ENCODE results near the gene LIPN.

The LIPN gene

GRCh38 chr10:88787463-88787862 lies 27.6 kb downstream of the LIPN start:
- no peak for TF ChIP-seq EZH2 (IDR thresholded peaks at IDR 0.05; ENCODE audit: borderline replicate concordance, low read depth, low read length, severe bottlenecking)
- TF ChIP-seq CTCF (IDR thresholded peaks at IDR 0.05; ENCODE audit: borderline replicate concordance, extremely low read depth, low read length, poor library complexity, severe bottlenecking), result no peak
- H3K36me3 ChIP-seq (ENCODE audit: insufficient read depth, low read length), result no peaks in the 10 kb centered on the region
- no peaks in the 10 kb centered on the region for H3K4me1 ChIP-seq (ENCODE audit: insufficient read depth, low read length)
- no peaks in the 10 kb centered on the region for H3K9me3 ChIP-seq (ENCODE audit: insufficient read depth, low read length, severe bottlenecking)
- no peaks in the 10 kb centered on the region for H3K79me2 ChIP-seq (ENCODE audit: insufficient read depth, low read length)
- ATAC-seq (ENCODE audit: insufficient read depth, low read depth) (no peak), DNase-seq (no peak)
- no peak overlapping the region for H3K4me3 ChIP-seq (ENCODE audit: low read depth in 1 of 2, low read length in 2 of 2)
- H4K20me1 ChIP-seq (ENCODE audit: insufficient read depth, low read length), result no peaks in the 10 kb centered on the region
- H3K27me3 ChIP-seq (ENCODE audit: insufficient read depth, low read length, poor library complexity), result peaks cover 2% of the 10 kb centered on the region
- no peak overlapping the region for H3K27ac ChIP-seq (ENCODE audit: low read length)
- H2AFZ ChIP-seq (ENCODE audit: low read depth, low read length), result no peak overlapping the region
- H3K9ac ChIP-seq (ENCODE audit: low read depth, low read length), result no peak overlapping the region
- H3K4me2 ChIP-seq (ENCODE audit: insufficient read depth, low read length), result no peak overlapping the region

- no peaks in the 10 kb centered on the region for H3K79me2 ChIP-seq (ENCODE audit: insufficient read depth, low read length)
Observed at GRCh38 chr10:88788924-88789323, 29.1 kb downstream of the LIPN start.

GRCh38 chr10:88791924-88792323 lies 32.1 kb downstream of the LIPN start:
- no peak for TF ChIP-seq EZH2 (IDR thresholded peaks at IDR 0.05; ENCODE audit: borderline replicate concordance, low read depth, low read length, severe bottlenecking)
- TF ChIP-seq CTCF (IDR thresholded peaks at IDR 0.05; ENCODE audit: borderline replicate concordance, extremely low read depth, low read length, poor library complexity, severe bottlenecking), result peak; percentile 43
- H3K9me3 ChIP-seq (ENCODE audit: insufficient read depth, low read length, severe bottlenecking), result no peaks in the 10 kb centered on the region
- H3K27me3 ChIP-seq (ENCODE audit: insufficient read depth, low read length, poor library complexity), result peaks cover 7% of the 10 kb centered on the region
- DNase-seq (peak; percentile 14), ATAC-seq (ENCODE audit: insufficient read depth, low read depth) (peak; percentile 58; the same call in 1 of the 3 replicates)
- no peaks in the 10 kb centered on the region for H3K4me1 ChIP-seq (ENCODE audit: insufficient read depth, low read length)
- H3K9ac ChIP-seq (ENCODE audit: low read depth, low read length), result no peak overlapping the region
- H3K4me3 ChIP-seq (ENCODE audit: low read depth in 1 of 2, low read length in 2 of 2), result no peak overlapping the region
- no peak overlapping the region for H2AFZ ChIP-seq (ENCODE audit: low read depth, low read length)
- no peaks in the 10 kb centered on the region for H3K79me2 ChIP-seq (ENCODE audit: insufficient read depth, low read length)
- H3K36me3 ChIP-seq (ENCODE audit: insufficient read depth, low read length), result no peaks in the 10 kb centered on the region
- no peak overlapping the region for H3K27ac ChIP-seq (ENCODE audit: low read length)
- H4K20me1 ChIP-seq (ENCODE audit: insufficient read depth, low read length), result no peaks in the 10 kb centered on the region
- H3K4me2 ChIP-seq (ENCODE audit: insufficient read depth, low read length), result no peak overlapping the region

More at GRCh38 chr10:88788924-88789323, 29.1 kb downstream of the LIPN start:
- Histone ChIP-seq H3K36me3 (ENCODE audit: insufficient read depth, low read length) (no peaks in the 10 kb centered on the region), H3K4me2 (ENCODE audit: insufficient read depth, low read length) (no peak overlapping the region), H3K4me1 (ENCODE audit: insufficient read depth, low read length) (no peaks in the 10 kb centered on the region), H3K9ac (ENCODE audit: low read depth, low read length) (no peak overlapping the region), H3K4me3 (ENCODE audit: low read depth in 1 of 2, low read length in 2 of 2) (no peak overlapping the region), H3K9me3 (ENCODE audit: insufficient read depth, low read length, severe bottlenecking) (no peaks in the 10 kb centered on the region), H3K27ac (ENCODE audit: low read length) (no peak overlapping the region), H4K20me1 (ENCODE audit: insufficient read depth, low read length) (no peaks in the 10 kb centered on the region), H3K27me3 (ENCODE audit: insufficient read depth, low read length, poor library complexity) (peaks cover 3% of the 10 kb centered on the region), H2AFZ (ENCODE audit: low read depth, low read length) (no peak overlapping the region)
- TF ChIP-seq EZH2 (IDR thresholded peaks at IDR 0.05; ENCODE audit: borderline replicate concordance, low read depth, low read length, severe bottlenecking) (no peak), CTCF (IDR thresholded peaks at IDR 0.05; ENCODE audit: borderline replicate concordance, extremely low read depth, low read length, poor library complexity, severe bottlenecking) (no peak)
- DNase-seq, result no peak
- ATAC-seq (ENCODE audit: insufficient read depth, low read depth), result no peak

GRCh38 chr10:88792661-88793060 lies 32.8 kb downstream of the LIPN start:
- H3K27me3 ChIP-seq (ENCODE audit: insufficient read depth, low read length, poor library complexity), result peaks cover 9% of the 10 kb centered on the region
- no peaks in the 10 kb centered on the region for H4K20me1 ChIP-seq (ENCODE audit: insufficient read depth, low read length)
- DNase-seq (no peak), ATAC-seq (ENCODE audit: insufficient read depth, low read depth) (no peak)
- no peak overlapping the region for H3K27ac ChIP-seq (ENCODE audit: low read length)
- H3K9ac ChIP-seq (ENCODE audit: low read depth, low read length), result no peak overlapping the region
- no peak overlapping the region for H3K4me2 ChIP-seq (ENCODE audit: insufficient read depth, low read length)
- H3K36me3 ChIP-seq (ENCODE audit: insufficient read depth, low read length), result no peaks in the 10 kb centered on the region
- no peaks in the 10 kb centered on the region for H3K4me1 ChIP-seq (ENCODE audit: insufficient read depth, low read length)
- no peak overlapping the region for H2AFZ ChIP-seq (ENCODE audit: low read depth, low read length)
- H3K4me3 ChIP-seq (ENCODE audit: low read depth in 1 of 2, low read length in 2 of 2), result no peak overlapping the region
- no peaks in the 10 kb centered on the region for H3K9me3 ChIP-seq (ENCODE audit: insufficient read depth, low read length, severe bottlenecking)
- no peak for TF ChIP-seq EZH2 (IDR thresholded peaks at IDR 0.05; ENCODE audit: borderline replicate concordance, low read depth, low read length, severe bottlenecking)
- no peak for TF ChIP-seq CTCF (IDR thresholded peaks at IDR 0.05; ENCODE audit: borderline replicate concordance, extremely low read depth, low read length, poor library complexity, severe bottlenecking)
- no peaks in the 10 kb centered on the region for H3K79me2 ChIP-seq (ENCODE audit: insufficient read depth, low read length)
